Keratinocyte (primary cell): ENCODE data around the gene DNAH11. TPM values are rescaled to one million over a fixed set of nuclear protein-coding genes. Genes with fewer than 3 reads are reported as not detected.

Experiments used
- DNase-seq: peaks from one replicate; pipeline ENCODE4 v3.0.0-alpha.2; 2011; ENCODE audit warnings: low read depth, missing footprints, low spot score
- FAIRE-seq: peaks from 2 replicates; lab custom pipeline; 2011; peaks lifted over from hg19 to GRCh38; lab: Jason Lieb, UNC
- H2AFZ ChIP-seq: 2 replicates; pipeline ENCODE4 v1.6.0; 2012; ENCODE audit warnings: low read length, control low read depth, inconsistent platforms; ENCODE audit not compliant: control insufficient read depth
- H3K27ac ChIP-seq: 2 replicates; pipeline ENCODE4 v1.5.1; 2011; ENCODE audit warnings: low read length; ENCODE audit not compliant: control insufficient read depth, insufficient read depth
- H3K27me3 ChIP-seq: 3 replicates; pipeline ENCODE4 v1.6.0; 2011; ENCODE audit warnings: low read length; ENCODE audit not compliant: control insufficient read depth, insufficient read depth; ENCODE audit errors: extremely low read depth
- H3K36me3 ChIP-seq, 2 experiments: 2 replicates in 1 of 2; 3 replicates in 1 of 2; pipeline ENCODE4 v1.5.1; 2011; ENCODE audit warnings: low read length in 2 of 2, mild to moderate bottlenecking in 1 of 2; ENCODE audit not compliant: control insufficient read depth in 2 of 2, insufficient read depth in 2 of 2; ENCODE audit errors: extremely low read depth in 1 of 2
- H3K4me1 ChIP-seq: 3 replicates; pipeline ENCODE4 v1.5.1; 2011; ENCODE audit warnings: low read length; ENCODE audit not compliant: control insufficient read depth, insufficient read depth; ENCODE audit errors: extremely low read depth
- H3K4me2 ChIP-seq: 3 replicates; pipeline ENCODE4 v1.6.0; 2011; ENCODE audit warnings: low read depth, low read length; ENCODE audit not compliant: control insufficient read depth, insufficient read depth; ENCODE audit errors: extremely low read depth
- H3K4me3 ChIP-seq, 3 experiments: fragments of 200-600 bp in 1 of 3; sonication (generic) in 1 of 3; 2 replicates in 2 of 3; 3 replicates in 1 of 3; pipeline ENCODE4 v1.5.1; 2011 to 2016; ENCODE audit warnings: low read length in 3 of 3, mild to moderate bottlenecking in 3 of 3, control low read depth in 2 of 3, inconsistent platforms in 1 of 3, low read depth in 1 of 3, mixed read lengths in 1 of 3, mixed run types in 1 of 3, moderate library complexity in 1 of 3; ENCODE audit not compliant: control insufficient read depth in 2 of 3, insufficient read depth in 2 of 3; ENCODE audit errors: extremely low read depth in 1 of 3
- H3K79me2 ChIP-seq: 2 replicates; pipeline ENCODE4 v1.6.0; 2012; ENCODE audit warnings: low read length; ENCODE audit not compliant: control insufficient read depth, insufficient read depth
- H3K9ac ChIP-seq: 3 replicates; pipeline ENCODE4 v1.6.0; 2011; ENCODE audit warnings: low read length; ENCODE audit not compliant: control insufficient read depth, insufficient read depth; ENCODE audit errors: extremely low read depth
- H3K9me1 ChIP-seq: 3 replicates; pipeline ENCODE4 v1.6.0; 2011; ENCODE audit warnings: low read length; ENCODE audit not compliant: control insufficient read depth, insufficient read depth; ENCODE audit errors: extremely low read depth
- H3K9me3 ChIP-seq: 2 replicates; pipeline ENCODE4 v1.5.1; 2012; ENCODE audit warnings: low read depth, low read length; ENCODE audit not compliant: control insufficient read depth
- H4K20me1 ChIP-seq: 3 replicates; pipeline ENCODE4 v1.6.0; 2011; ENCODE audit warnings: low read length; ENCODE audit not compliant: control insufficient read depth, insufficient read depth; ENCODE audit errors: extremely low read depth
- CTCF ChIP-seq, 3 experiments: IDR thresholded peaks in 1 of 3; conservative IDR thresholded peaks in 1 of 3; optimal IDR thresholded peaks in 1 of 3; 2 replicates in 2 of 3; 3 replicates in 1 of 3; pipeline versions ENCODE3 to v1.5.1; 2011; ENCODE audit warnings: low read length in 3 of 3, mild to moderate bottlenecking in 3 of 3, moderate library complexity in 2 of 3, control low read depth in 1 of 3, inconsistent platforms in 1 of 3; ENCODE audit not compliant: insufficient read depth in 2 of 3; ENCODE audit errors: extremely low read depth in 1 of 3
- EZH2 ChIP-seq: IDR thresholded peaks from one replicate; pipeline ENCODE4 v1.6.1; 2012; ENCODE audit warnings: inconsistent platforms, mild to moderate bottlenecking, low read length, moderate library complexity
- dilution Hi-C: fragments of 300-500 bp; cut with MboI; formaldehyde crosslinking; loops from one replicate; pipeline ENCODE4 v1.7.0; 2020; ENCODE audit warnings: low sequenced_read_pairs; ENCODE audit not compliant: extremely low pct_ligation_motif_present
- polyA plus RNA-seq, 5 experiments: library from polyadenylated mRNA; depleted of rRNA in 3 of 5; stranded (reverse) in 3 of 5; stranded (forward) in 1 of 5; unstranded in 1 of 5; fragments of >200 nt; gene quantifications; 1 replicate in 1 of 5; 2 replicates in 3 of 5; 3 replicates in 1 of 5; pipeline versions ENCODE4 v1.2.1 to v1.2.3, GENCODE V29; 2011 to 2012; ENCODE audit warnings: missing spikeins in 2 of 5, low read depth in 1 of 5, low replicate concordance in 1 of 5

DNAH11 gene
- polyA plus RNA-seq, 1 donor (not counting 4 experiments of a cell fraction or from before 2014, with no cell fraction given): 0.21 TPM

GRCh38 chr7:21656796-21657195 lies 114.0 kb downstream of the DNAH11 start:
- H3K27me3 ChIP-seq: no peaks in the 10 kb centered on the region
- DNase-seq: no peak
- H3K79me2 ChIP-seq: no peaks in the 10 kb centered on the region
- H4K20me1 ChIP-seq: no peaks in the 10 kb centered on the region
- TF ChIP-seq CTCF (optimal IDR thresholded peaks at IDR 0.05 in 1 of 3, IDR thresholded peaks at IDR 0.05 in 1 of 3, conservative IDR thresholded peaks at IDR 0.05 in 1 of 3; ENCODE audit: extremely low read depth in 1 of 3, insufficient read depth in 2 of 3, low read length in 3 of 3) (no peak), EZH2 (no peak)
- no peak overlapping the region for H3K4me3 ChIP-seq
- no peak overlapping the region for H3K4me2 ChIP-seq
- H3K4me1 ChIP-seq: no peaks in the 10 kb centered on the region
- H3K36me3 ChIP-seq: no peaks in the 10 kb centered on the region
- no peak overlapping the region for H3K9ac ChIP-seq
- no peak overlapping the region for H2AFZ ChIP-seq
- H3K9me3 ChIP-seq: no peaks in the 10 kb centered on the region
- FAIRE-seq: no peak
- no peaks in the 10 kb centered on the region for H3K9me1 ChIP-seq
- dilution Hi-C loops: no loop called here
- H3K27ac ChIP-seq: no peak overlapping the region

- Histone ChIP-seq H3K36me3 (no peaks in the 10 kb centered on the region), H3K4me2 (no peak overlapping the region), H3K9me3 (no peaks in the 10 kb centered on the region), H4K20me1 (no peaks in the 10 kb centered on the region), H3K9me1 (no peaks in the 10 kb centered on the region), H3K27ac (no peak overlapping the region), H3K27me3 (no peaks in the 10 kb centered on the region), H2AFZ (no peak overlapping the region), H3K9ac (no peak overlapping the region), H3K79me2 (no peaks in the 10 kb centered on the region), H3K4me1 (no peaks in the 10 kb centered on the region), H3K4me3 (no peak overlapping the region)
- FAIRE-seq (no peak), DNase-seq (no peak)
- dilution Hi-C loops: no loop called here
- no peak for TF ChIP-seq EZH2
- no peak for TF ChIP-seq CTCF (optimal IDR thresholded peaks at IDR 0.05 in 1 of 3, IDR thresholded peaks at IDR 0.05 in 1 of 3, conservative IDR thresholded peaks at IDR 0.05 in 1 of 3; ENCODE audit: extremely low read depth in 1 of 3, insufficient read depth in 2 of 3, low read length in 3 of 3)
Measured at GRCh38 chr7:21670496-21670895, 127.7 kb downstream of the DNAH11 start.
